Left kidney (tissue), 2 donors: ENCODE measurements around the gene CCDC34. TPM values are rescaled to one million over a fixed set of nuclear protein-coding genes. Genes with fewer than 3 reads are reported as not detected.
"Not testable (repeated sequence)": the region's sequence is repeated elsewhere in the genome, so short reads cannot be mapped to it uniquely, and the experiment has no call there.

Experiments used
- DNase-seq: peaks from one replicate; pipeline ENCODE4 v3.0.0-alpha.2; 2013
- polyA plus RNA-seq: library from polyadenylated mRNA; unstranded; fragments of 120-200 nt; gene quantifications from one replicate; pipeline ENCODE4 v1.2.1, GENCODE V29; 2013; ENCODE audit not compliant: insufficient read length

The CCDC34 gene
- polyA plus RNA-seq, 1 donor = 29.8 TPM

- no peak for DNase-seq
Observed at GRCh38 chr11:27363576-27364117, 632 bp upstream of the CCDC34 start.

GRCh38 chr11:27361649-27362431 is 1.2 kb downstream of the CCDC34 start:
- DNase-seq = no peak

- DNase-seq = no peak
Observed at GRCh38 chr11:27358296-27358695, 4.7 kb downstream of the CCDC34 start.

- no peak for DNase-seq
Observed at GRCh38 chr11:27357250-27357649, 5.8 kb downstream of the CCDC34 start.

GRCh38 chr11:27356624-27357222 is 6.3 kb downstream of the CCDC34 start:
- no peak for DNase-seq

GRCh38 chr11:27355575-27356104 is 7.4 kb downstream of the CCDC34 start:
- no peak for DNase-seq

- DNase-seq = no peak
Observed at GRCh38 chr11:27354359-27354965, 8.6 kb downstream of the CCDC34 start.

GRCh38 chr11:27353593-27354358 is 9.2 kb downstream of the CCDC34 start:
- no peak for DNase-seq

GRCh38 chr11:27352781-27353180 is 10.2 kb downstream of the CCDC34 start:
- no peak for DNase-seq

GRCh38 chr11:27350511-27350910 is 12.5 kb downstream of the CCDC34 start:
- DNase-seq = no peak

- DNase-seq = no peak
Observed at GRCh38 chr11:27349919-27350318, 13.1 kb downstream of the CCDC34 start.

GRCh38 chr11:27348340-27348873 is 14.6 kb downstream of the CCDC34 start:
- no peak for DNase-seq

GRCh38 chr11:27347359-27348339 is 15.4 kb downstream of the CCDC34 start:
- no peak for DNase-seq

GRCh38 chr11:27339941-27340340 is 23.1 kb downstream of the CCDC34 start:
- no peak for DNase-seq

- DNase-seq = not testable (repeated sequence)
Observed at GRCh38 chr11:27334764-27335163, 28.3 kb downstream of the CCDC34 start.

- DNase-seq = no peak
Observed at GRCh38 chr11:27331981-27332380, 31.0 kb downstream of the CCDC34 start.

GRCh38 chr11:27330633-27331270 is 32.3 kb downstream of the CCDC34 start:
- DNase-seq = no peak

GRCh38 chr11:27329867-27330632 is 33.0 kb downstream of the CCDC34 start:
- DNase-seq = no peak

- no peak for DNase-seq
Observed at GRCh38 chr11:27328614-27329013, 34.4 kb downstream of the CCDC34 start.
